Glomerular visceral epithelial cell (primary cell): ENCODE data around the gene GALNT4.

ENCODE experiments used
- DNase-seq: peaks from one replicate; pipeline ENCODE4 v3.0.0-alpha.2; 2016; ENCODE audit errors: extremely low spot score

Gene GALNT4

GRCh38 chr12:89493670-89494302 lies 30.8 kb downstream of the GALNT4 start:
- DNase-seq: no peak

GRCh38 chr12:89492883-89493282 lies 31.7 kb downstream of the GALNT4 start:
- no peak for DNase-seq

GRCh38 chr12:89490922-89491321 lies 33.7 kb downstream of the GALNT4 start:
- DNase-seq: no peak

- DNase-seq: no peak
Observed at GRCh38 chr12:89486264-89486663, 38.3 kb downstream of the GALNT4 start.

- no peak for DNase-seq
Observed at GRCh38 chr12:89484470-89484869, 40.1 kb downstream of the GALNT4 start.

- no peak for DNase-seq
Observed at GRCh38 chr12:89481213-89481914, 43.2 kb downstream of the GALNT4 start.

GRCh38 chr12:89479982-89480381 lies 44.6 kb downstream of the GALNT4 start:
- no peak for DNase-seq

- DNase-seq: no peak
Observed at GRCh38 chr12:89477633-89478279, 46.8 kb downstream of the GALNT4 start.

GRCh38 chr12:89476904-89477595 lies 47.5 kb downstream of the GALNT4 start:
- no peak for DNase-seq

- DNase-seq: no peak
Observed at GRCh38 chr12:89476232-89476631, 48.4 kb downstream of the GALNT4 start.

- DNase-seq: no peak
Observed at GRCh38 chr12:89475203-89475990, 49.2 kb downstream of the GALNT4 start.

- no peak for DNase-seq
Observed at GRCh38 chr12:89474615-89475014, 50.0 kb downstream of the GALNT4 start.
